ENCODE results near the gene KRTAP5-6. TPM values are rescaled to one million over a fixed set of nuclear protein-coding genes. Genes with fewer than 3 reads are reported as not detected.

Gene KRTAP5-6
- total RNA-seq, 4 donors from 2014 or later: not detected

DNA sequence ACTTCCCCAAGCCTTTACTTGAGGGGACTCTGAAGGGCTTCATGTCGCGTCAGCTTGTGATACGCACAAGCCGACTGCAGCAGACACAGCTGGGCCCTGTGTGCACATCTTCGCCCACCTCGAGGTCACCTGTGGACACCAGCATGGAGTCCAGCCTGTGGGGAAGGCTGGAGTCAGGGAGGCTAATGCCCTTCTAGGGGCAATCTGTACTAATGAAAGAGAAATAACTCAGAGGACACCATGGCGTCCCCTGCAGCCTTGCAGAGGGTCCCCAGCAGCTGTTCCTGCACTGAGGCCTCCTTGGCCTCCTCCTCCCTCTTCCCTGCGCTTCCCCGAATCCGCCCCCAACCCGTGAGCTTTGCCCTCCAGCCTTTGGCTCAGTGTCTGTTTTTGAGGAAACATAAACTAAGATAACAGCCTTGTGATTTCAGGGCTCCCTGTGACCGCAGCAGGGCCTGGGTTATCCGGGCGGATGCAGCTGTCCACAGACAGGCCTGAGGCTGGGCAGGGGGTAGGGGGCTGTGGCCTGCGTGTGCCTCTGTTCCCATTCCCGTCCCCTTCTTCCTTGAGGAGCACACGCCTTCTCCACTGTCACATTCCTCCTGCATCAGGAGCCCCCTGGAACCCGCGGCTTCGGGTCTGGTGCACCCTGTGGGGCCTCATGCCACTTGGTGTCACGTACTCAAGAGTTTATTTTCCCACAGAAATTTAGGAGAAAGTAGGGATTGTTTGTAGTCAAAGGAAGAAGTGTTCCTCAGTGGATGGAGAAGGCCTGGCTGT lies 42.4 kb upstream of the KRTAP5-6 start:
- TF ChIP-seq EP300 (IDR thresholded peaks at IDR 0.05; ENCODE audit: low read depth) (no peak), POLR2AphosphoS5 (IDR thresholded peaks at IDR 0.05) (no peak), POLR2A (IDR thresholded peaks at IDR 0.05) (no peak)
- TF ChIP-seq, protein P1, sequence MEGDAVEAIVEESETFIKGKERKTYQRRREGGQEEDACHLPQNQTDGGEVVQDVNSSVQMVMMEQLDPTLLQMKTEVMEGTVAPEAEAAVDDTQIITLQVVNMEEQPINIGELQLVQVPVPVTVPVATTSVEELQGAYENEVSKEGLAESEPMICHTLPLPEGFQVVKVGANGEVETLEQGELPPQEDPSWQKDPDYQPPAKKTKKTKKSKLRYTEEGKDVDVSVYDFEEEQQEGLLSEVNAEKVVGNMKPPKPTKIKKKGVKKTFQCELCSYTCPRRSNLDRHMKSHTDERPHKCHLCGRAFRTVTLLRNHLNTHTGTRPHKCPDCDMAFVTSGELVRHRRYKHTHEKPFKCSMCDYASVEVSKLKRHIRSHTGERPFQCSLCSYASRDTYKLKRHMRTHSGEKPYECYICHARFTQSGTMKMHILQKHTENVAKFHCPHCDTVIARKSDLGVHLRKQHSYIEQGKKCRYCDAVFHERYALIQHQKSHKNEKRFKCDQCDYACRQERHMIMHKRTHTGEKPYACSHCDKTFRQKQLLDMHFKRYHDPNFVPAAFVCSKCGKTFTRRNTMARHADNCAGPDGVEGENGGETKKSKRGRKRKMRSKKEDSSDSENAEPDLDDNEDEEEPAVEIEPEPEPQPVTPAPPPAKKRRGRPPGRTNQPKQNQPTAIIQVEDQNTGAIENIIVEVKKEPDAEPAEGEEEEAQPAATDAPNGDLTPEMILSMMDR (IDR thresholded peaks at IDR 0.05): no peak
- in situ Hi-C loops (cut with MboI; ENCODE audit: low pct_ligation_motif_present in 1 of 4, low pct_unique_long_range_greater_than_20kb in 1 of 4, low sequenced_read_pairs in 3 of 4) (loop anchor here in 1 of 4 donors (10.0 kb wide), 1 partner anchor 500 kb away; no protein-coding TSS in a partner anchor), intact Hi-C loops (cut with DNase I; ENCODE audit: low total_unique reads) (loop anchor here (5.0 kb wide), 1 partner anchor 178 kb away; the partner anchor contains the start of gene SYT8)
- peaks cover 32% of the 10 kb centered on the region for H3K27me3 ChIP-seq
- no peaks in the 10 kb centered on the region for H3K36me3 ChIP-seq
- no peaks in the 10 kb centered on the region for H3K9me3 ChIP-seq
- H3K4me1 ChIP-seq: peaks cover 0 to 3% (median 0%) of the 10 kb centered on the region in 4 donors
- H3K27ac ChIP-seq: no peak overlapping the region
- H3K4me3 ChIP-seq: no peak overlapping the region
- DNase-seq: no peak
- WGBS, 2 donors (ENCODE audit: low coverage in 1 of 2): 51% methylated on average over 21 of the region's 21 CpGs; no CpG with 5 or more reads in 1 of the 2 donors

DNA sequence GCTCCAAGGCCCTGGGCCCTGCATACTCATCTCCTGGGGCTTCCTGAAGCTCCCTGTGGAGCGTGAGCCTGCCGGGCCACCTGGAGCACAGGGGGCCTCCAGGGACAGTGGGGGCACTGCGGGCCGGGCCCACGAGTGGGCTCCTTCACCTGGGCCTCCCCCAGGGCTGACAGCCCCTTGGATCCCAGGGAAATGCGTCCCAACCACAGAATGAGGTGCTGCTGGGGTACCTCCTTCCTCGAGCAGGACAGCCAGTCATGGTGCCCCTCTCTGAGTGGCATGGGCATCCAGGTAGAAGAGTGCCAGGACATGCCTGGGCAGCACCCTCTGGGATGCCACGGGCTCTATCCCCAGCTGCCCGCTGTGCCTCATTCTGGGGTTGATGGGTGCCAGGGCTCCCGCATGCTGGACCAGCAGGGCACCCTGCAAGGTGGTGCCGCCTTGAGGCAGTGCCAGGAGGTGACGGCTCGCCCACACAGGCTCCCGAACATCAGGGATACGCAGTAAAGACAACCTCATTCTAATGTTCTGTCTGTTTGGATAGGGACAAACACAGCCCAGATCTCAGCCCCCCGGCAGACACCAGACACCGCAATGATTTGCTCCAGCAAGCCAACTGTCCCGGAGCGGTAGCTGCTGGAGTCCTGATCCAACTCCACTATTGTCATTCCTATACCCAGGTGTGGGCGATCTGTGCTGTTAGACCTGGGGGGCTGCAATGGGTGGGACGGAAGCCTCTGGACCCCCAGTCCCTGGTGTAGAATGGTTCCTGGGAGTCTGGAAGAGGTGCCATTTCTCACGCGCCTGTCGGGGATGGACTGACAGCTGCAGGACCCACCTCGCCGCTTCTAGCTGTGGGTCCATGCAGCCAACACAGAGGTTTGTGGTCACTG lies 41.6 kb upstream of the KRTAP5-6 start:
- TF ChIP-seq EP300 (IDR thresholded peaks at IDR 0.05; ENCODE audit: low read depth): no peak
- no peak for TF ChIP-seq POLR2A (IDR thresholded peaks at IDR 0.05)
- TF ChIP-seq, protein P1 (IDR thresholded peaks at IDR 0.05): no peak
- TF ChIP-seq POLR2AphosphoS5 (IDR thresholded peaks at IDR 0.05): no peak
- DNase-seq: no peak
- H3K36me3 ChIP-seq: no peaks in the 10 kb centered on the region
- no peak overlapping the region for H3K27ac ChIP-seq
- H3K4me1 ChIP-seq: peaks cover 0 to 3% (median 0%) of the 10 kb centered on the region in 4 donors
- H3K9me3 ChIP-seq: no peaks in the 10 kb centered on the region
- in situ Hi-C loops (cut with MboI; ENCODE audit: low pct_ligation_motif_present in 1 of 4, low pct_unique_long_range_greater_than_20kb in 1 of 4, low sequenced_read_pairs in 3 of 4): loop anchor here in 1 of 4 donors (10.0 kb wide), 1 partner anchor 499 kb away; no protein-coding TSS in a partner anchor
- intact Hi-C loops (cut with DNase I; ENCODE audit: low total_unique reads): no loop called here
- 83% methylated on average over 24 of the region's 26 CpGs; no CpG with 5 or more reads in 1 of the 2 donors for WGBS, 2 donors (ENCODE audit: low coverage in 1 of 2)
- peaks cover 40% of the 10 kb centered on the region for H3K27me3 ChIP-seq
- no peak overlapping the region for H3K4me3 ChIP-seq

DNA sequence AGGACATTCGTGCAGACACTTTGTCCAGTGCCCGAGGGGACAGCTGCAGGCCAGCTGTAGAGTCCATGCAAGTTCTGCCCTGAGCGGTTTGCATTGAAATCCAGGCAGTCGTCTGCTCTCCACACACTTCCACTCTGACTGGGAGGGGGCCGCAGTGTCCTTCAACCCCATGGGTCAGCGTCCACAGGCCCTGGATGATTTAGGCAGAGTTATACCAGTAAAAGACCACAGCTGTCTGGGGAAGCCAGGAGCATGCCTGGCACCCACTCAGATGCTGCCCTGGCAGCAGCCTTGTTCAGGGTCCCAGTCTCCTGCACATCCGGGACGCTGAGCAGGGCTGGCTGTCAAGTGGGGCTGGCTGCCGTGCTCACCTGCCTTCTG lies 40.9 kb upstream of the KRTAP5-6 start:
- WGBS, 2 donors (ENCODE audit: low coverage in 1 of 2): 76% methylated on average over 7 of the region's 9 CpGs; no CpG with 5 or more reads in 1 of the 2 donors
- Histone ChIP-seq H3K4me1 (peaks cover 0 to 3% (median 0%) of the 10 kb centered on the region in 4 donors), H3K27ac (no peak overlapping the region), H3K27me3 (peaks cover 42% of the 10 kb centered on the region), H3K4me3 (no peak overlapping the region), H3K36me3 (no peaks in the 10 kb centered on the region), H3K9me3 (no peaks in the 10 kb centered on the region)
- DNase-seq: no peak
- in situ Hi-C loops (cut with MboI; ENCODE audit: low pct_ligation_motif_present in 1 of 4, low pct_unique_long_range_greater_than_20kb in 1 of 4, low sequenced_read_pairs in 3 of 4) (loop anchor here in 1 of 4 donors (10.0 kb wide), 1 partner anchor 499 kb away; no protein-coding TSS in a partner anchor), intact Hi-C loops (cut with DNase I; ENCODE audit: low total_unique reads) (no loop called here)
- TF ChIP-seq POLR2AphosphoS5 (IDR thresholded peaks at IDR 0.05): no peak
- no peak for TF ChIP-seq POLR2A (IDR thresholded peaks at IDR 0.05)
- TF ChIP-seq, protein P1 (IDR thresholded peaks at IDR 0.05): no peak
- TF ChIP-seq EP300 (IDR thresholded peaks at IDR 0.05; ENCODE audit: low read depth): no peak

DNA sequence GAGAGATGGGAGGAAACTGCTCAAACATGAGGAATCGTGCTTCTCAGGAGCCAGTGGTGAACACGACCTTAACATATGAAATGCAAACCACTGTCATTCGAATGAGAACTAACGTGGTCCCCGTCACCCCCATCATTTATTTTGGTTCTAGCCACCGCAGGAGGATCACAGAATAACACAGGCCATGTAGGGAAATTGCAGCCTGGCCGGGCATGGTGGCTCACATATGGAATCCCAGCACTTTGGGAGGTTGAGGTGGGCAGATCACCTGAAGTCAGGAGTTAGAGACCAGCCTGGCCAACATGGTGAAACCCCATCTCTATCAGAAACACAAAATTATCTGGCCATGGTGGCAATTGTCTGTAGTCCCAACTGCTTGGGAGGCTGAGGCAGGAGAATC lies 40.3 kb upstream of the KRTAP5-6 start:
- DNase-seq: no peak
- Histone ChIP-seq H3K27me3 (peaks cover 42% of the 10 kb centered on the region), H3K4me3 (no peak overlapping the region), H3K27ac (no peak overlapping the region), H3K4me1 (peaks cover 0 to 3% (median 0%) of the 10 kb centered on the region in 4 donors), H3K36me3 (no peaks in the 10 kb centered on the region), H3K9me3 (no peaks in the 10 kb centered on the region)
- intact Hi-C loops (cut with DNase I; ENCODE audit: low total_unique reads) (no loop called here), in situ Hi-C loops (cut with MboI; ENCODE audit: low pct_ligation_motif_present in 1 of 4, low pct_unique_long_range_greater_than_20kb in 1 of 4, low sequenced_read_pairs in 3 of 4) (loop anchor here in 1 of 4 donors (10.0 kb wide), 1 partner anchor 498 kb away; no protein-coding TSS in a partner anchor)
- no peak for TF ChIP-seq POLR2A (IDR thresholded peaks at IDR 0.05)
- TF ChIP-seq POLR2AphosphoS5 (IDR thresholded peaks at IDR 0.05): no peak
- TF ChIP-seq EP300 (IDR thresholded peaks at IDR 0.05; ENCODE audit: low read depth): no peak
- TF ChIP-seq, protein P1 (IDR thresholded peaks at IDR 0.05): no peak
- 80 to 90% methylated on average over 1 to 7 of the region's 7 CpGs for WGBS, 2 donors (ENCODE audit: low coverage in 1 of 2)
